Activated naive CD4-positive, alpha-beta T cell treated with anti-CD3 and anti-CD28 coated beads for 36 hours (primary cell): ENCODE data around the gene IL1RL2. TPM values are rescaled to one million over a fixed set of nuclear protein-coding genes. Genes with fewer than 3 reads are reported as not detected.

Experiments
- CTCF ChIA-PET: fragments of 350-600 bp; sonication (Branson Sonifier 250); formaldehyde crosslinking; loops from one replicate; lab custom pipeline; 2021; ENCODE audit warnings: antibody characterized with exemption; lab: Charles Lee
- DNase-seq: peaks from one replicate; pipeline ENCODE4 v3.0.0-alpha.2; 2020
- H3K27ac Mint-ChIP-seq: one replicate; pipeline ENCODE4 v1.8.0; 2021; ENCODE audit warnings: mild to moderate bottlenecking, mixed read lengths
- H3K27me3 Mint-ChIP-seq: one replicate; pipeline ENCODE4 v1.8.0; 2021; ENCODE audit warnings: low read depth, mixed read lengths
- H3K36me3 Mint-ChIP-seq: one replicate; pipeline ENCODE4 v1.8.0; 2021; ENCODE audit warnings: low read depth, mixed read lengths
- H3K4me1 Mint-ChIP-seq: one replicate; pipeline ENCODE4 v1.8.0; 2021; ENCODE audit warnings: low read depth, mixed read lengths
- H3K4me3 Mint-ChIP-seq: one replicate; pipeline ENCODE4 v1.8.0; 2021; ENCODE audit warnings: mild to moderate bottlenecking, moderate library complexity, mixed read lengths
- H3K9me3 Mint-ChIP-seq: one replicate; pipeline ENCODE4 v1.8.0; 2021; ENCODE audit warnings: mixed read lengths
- intact Hi-C: fragments of 100-400 bp; cut with micrococcal nuclease; formaldehyde crosslinking; loops from one replicate; pipeline ENCODE4 v1.15.1; 2023
- total RNA-seq, 2 experiments: library from RNA; stranded (reverse); gene quantifications; one replicate each; pipeline ENCODE4 v1.2.3, GENCODE V29; 2021

The IL1RL2 gene
- total RNA-seq, 2 experiments from 2014 or later = 0.30 to 0.91 TPM

DNA sequence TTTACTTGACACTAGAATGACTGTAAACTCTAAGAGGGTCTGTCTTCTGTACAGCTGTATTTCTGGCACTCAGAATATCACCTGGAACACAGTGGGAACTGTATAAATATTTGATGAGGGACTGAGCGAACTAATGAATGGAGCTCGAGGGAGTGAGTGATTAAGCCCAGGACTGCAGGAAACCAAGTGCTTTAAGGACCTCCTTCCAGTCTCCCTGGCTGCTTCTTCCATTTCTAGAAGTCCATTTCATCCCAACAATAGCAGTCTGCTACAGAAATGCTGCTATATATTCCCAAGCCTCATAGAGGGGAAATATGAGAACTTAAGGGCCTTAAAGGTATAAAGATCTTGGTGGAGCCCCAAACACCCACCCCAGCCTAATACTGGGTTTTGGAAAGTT lies 2.8 kb upstream of the IL1RL2 start:
- Mint-ChIP-seq H3K27me3 (peaks cover 17% of the 10 kb centered on the region), H3K36me3 (peaks cover 4% of the 10 kb centered on the region), H3K27ac (no peak overlapping the region), H3K4me1 (peaks cover 21% of the 10 kb centered on the region), H3K9me3 (no peaks in the 10 kb centered on the region), H3K4me3 (no peak overlapping the region)
- intact Hi-C loops = loop anchor here (2.0 kb wide), 1 partner anchor 259 kb away; no protein-coding TSS in a partner anchor
- CTCF ChIA-PET = interaction anchor here (1.4 to 1.9 kb wide), 3 partner anchors 57 to 178 kb away, joined by 3 to 7 read pairs (median 6); no protein-coding TSS in a partner anchor
- no peak for DNase-seq

DNA sequence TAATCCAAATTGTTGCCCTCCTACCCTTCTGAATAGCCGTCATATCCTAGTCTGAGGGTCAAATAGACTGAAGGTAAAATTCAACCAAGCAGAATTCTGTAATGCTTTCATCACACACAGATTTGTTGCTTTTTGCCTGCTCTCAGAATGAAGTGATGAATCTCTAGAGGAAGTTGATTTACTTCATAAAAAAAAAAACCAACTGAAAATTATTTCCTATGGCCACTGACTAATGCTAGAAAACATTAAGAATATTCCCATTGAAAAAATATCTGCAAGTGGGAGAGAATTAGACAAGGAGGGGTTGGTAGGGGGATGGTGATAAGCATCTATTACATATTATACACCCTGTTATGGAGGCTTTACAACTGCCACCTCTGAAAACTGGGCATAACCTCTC lies 2.3 kb upstream of the IL1RL2 start:
- no peak overlapping the region for H3K4me3 Mint-ChIP-seq
- H3K9me3 Mint-ChIP-seq = no peaks in the 10 kb centered on the region
- peaks cover 17% of the 10 kb centered on the region for H3K27me3 Mint-ChIP-seq
- DNase-seq = no peak
- no peak overlapping the region for H3K27ac Mint-ChIP-seq
- intact Hi-C loops = loop anchor here (2.0 kb wide), 1 partner anchor 258 kb away; no protein-coding TSS in a partner anchor
- peaks cover 4% of the 10 kb centered on the region for H3K36me3 Mint-ChIP-seq
- CTCF ChIA-PET = interaction anchor here (0.6 to 1.9 kb wide), 6 partner anchors 18 to 158 kb away, joined by 3 to 7 read pairs (median 4); no protein-coding TSS in a partner anchor
- peaks cover 21% of the 10 kb centered on the region for H3K4me1 Mint-ChIP-seq

DNA sequence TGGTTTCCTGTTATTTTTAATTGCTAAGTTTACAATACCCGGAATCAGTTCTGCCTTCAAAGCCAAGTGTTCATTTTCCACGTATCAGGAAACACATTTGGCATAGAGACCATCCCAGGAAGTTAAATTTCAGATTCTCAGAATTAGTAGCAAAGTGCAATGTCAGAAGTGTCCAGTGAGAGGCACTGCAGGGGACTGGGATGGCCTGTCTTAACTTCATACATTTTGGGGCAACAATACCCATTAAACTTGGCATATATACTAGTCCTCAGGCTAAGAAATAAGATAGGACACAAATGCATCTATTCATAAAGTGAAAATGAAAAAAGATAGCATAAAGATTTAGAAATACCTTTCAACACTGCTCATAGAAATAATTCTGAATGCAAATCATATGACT lies 1.5 kb upstream of the IL1RL2 start:
- CTCF ChIA-PET = interaction anchor here (0.6 to 3.2 kb wide), 8 partner anchors 19 to 165 kb away, joined by 3 to 23 read pairs (median 4); no protein-coding TSS in a partner anchor
- Mint-ChIP-seq H3K36me3 (peaks cover 4% of the 10 kb centered on the region), H3K27ac (no peak overlapping the region), H3K9me3 (no peaks in the 10 kb centered on the region), H3K4me1 (peaks cover 21% of the 10 kb centered on the region), H3K4me3 (no peak overlapping the region), H3K27me3 (peaks cover 19% of the 10 kb centered on the region)
- DNase-seq = peak; percentile 52
- intact Hi-C loops = loop anchor here (1.0 to 2.0 kb wide), 2 partner anchors 55 to 257 kb away; no protein-coding TSS in a partner anchor

DNA sequence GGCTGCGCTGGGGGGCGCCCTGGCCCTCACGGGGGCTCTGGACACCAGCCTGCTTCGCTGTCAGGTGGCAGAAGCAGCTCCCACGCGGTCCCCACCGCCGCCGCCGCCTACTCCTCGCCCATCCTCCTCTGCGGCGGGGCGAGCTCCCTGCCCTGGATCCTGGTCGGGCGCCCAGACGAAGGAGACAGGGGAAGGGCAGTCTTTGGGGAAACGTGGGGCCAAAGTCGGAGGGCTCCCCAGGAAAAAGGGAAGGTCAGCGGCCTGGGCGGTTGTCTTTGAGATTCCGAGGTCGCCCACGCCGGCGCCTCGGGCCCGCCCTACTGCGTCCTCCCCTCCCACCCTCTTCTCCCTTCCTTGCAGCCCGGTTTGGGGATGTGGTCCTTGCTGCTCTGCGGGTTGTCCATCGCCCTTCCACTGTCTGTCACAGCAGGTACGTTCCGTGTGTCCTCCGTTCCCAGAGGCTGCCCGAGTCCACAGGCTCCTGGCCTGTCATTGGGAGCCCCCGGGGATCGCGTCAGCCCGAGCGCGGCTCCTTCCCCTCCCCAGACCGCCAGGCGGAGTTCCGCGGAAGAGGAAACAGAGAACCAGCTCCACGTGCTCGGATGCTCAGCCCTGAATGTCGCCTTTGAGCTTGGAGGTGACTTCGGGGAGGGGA lies 800 bp downstream of the IL1RL2 start:
- intact Hi-C loops = no loop called here
- peak; percentile 67 for DNase-seq
- peaks cover 21% of the 10 kb centered on the region for H3K4me1 Mint-ChIP-seq
- peak overlapping the region; percentile 57 for H3K27ac Mint-ChIP-seq
- peaks cover 28% of the 10 kb centered on the region for H3K27me3 Mint-ChIP-seq
- peak overlapping the region; percentile 70 for H3K4me3 Mint-ChIP-seq
- CTCF ChIA-PET = interaction anchor here (0.6 to 3.2 kb wide), 5 partner anchors 21 to 303 kb away, joined by 3 to 23 read pairs (median 4); no protein-coding TSS in a partner anchor
- H3K9me3 Mint-ChIP-seq = no peaks in the 10 kb centered on the region
- H3K36me3 Mint-ChIP-seq = peaks cover 4% of the 10 kb centered on the region

DNA sequence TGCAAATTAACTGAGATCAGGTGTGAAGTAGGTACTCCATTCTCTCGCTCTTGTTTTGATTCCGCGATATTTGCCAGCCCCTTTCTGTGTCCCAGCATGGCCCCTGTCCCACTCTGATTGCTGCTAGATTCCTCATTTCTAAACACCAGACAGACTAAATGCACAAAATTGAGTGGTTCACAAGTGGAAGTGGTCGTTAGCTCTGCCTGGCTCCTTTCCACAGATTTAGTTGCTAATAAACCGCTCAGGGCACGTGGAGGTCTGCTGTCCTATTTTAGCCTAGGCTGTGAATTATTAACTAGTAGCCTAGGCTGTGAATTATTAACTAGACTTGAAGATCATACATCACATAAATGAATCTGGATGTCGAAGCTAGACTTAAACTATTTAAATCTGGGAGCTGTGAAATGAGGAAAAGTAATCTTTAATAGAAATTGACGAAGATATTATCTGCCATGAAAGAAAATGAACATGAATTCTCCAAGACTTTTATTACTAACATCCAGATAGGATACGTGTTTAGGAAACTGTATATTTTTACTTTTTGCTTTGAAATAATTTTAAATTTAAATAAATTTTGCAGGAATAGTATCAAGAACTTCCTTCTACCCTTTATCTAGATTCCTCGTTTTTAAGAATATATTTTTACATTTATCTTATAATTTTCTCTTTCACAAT lies 3.7 kb downstream of the IL1RL2 start:
- Mint-ChIP-seq H3K4me3 (no peak overlapping the region), H3K27me3 (peaks cover 37% of the 10 kb centered on the region), H3K27ac (no peak overlapping the region), H3K4me1 (peaks cover 18% of the 10 kb centered on the region), H3K9me3 (no peaks in the 10 kb centered on the region), H3K36me3 (peaks cover 4% of the 10 kb centered on the region)
- CTCF ChIA-PET = no interaction called here
- no peak for DNase-seq
- intact Hi-C loops = no loop called here

DNA sequence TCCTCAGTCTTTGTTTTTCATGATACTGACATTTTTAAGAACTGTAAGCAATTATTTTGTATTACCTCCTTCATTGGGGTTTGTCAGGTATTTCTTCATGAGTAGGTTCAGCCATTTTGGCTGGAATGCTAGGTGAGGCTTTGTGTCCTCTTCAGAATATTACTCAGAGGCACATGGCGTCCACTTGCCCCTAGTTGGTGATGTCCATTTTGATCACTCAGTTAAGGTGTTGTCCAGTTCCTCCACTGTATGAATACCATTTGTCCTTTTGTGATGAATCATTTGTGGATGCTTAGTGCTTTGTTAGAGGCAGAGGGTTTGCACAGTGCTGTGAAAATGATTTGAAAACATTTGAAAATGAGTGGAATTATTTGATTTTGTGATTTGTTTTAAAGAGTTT lies 4.7 kb downstream of the IL1RL2 start:
- no peak overlapping the region for H3K4me3 Mint-ChIP-seq
- no peak for DNase-seq
- H3K9me3 Mint-ChIP-seq = no peaks in the 10 kb centered on the region
- H3K4me1 Mint-ChIP-seq = peaks cover 14% of the 10 kb centered on the region
- no peak overlapping the region for H3K27ac Mint-ChIP-seq
- intact Hi-C loops = no loop called here
- peaks cover 33% of the 10 kb centered on the region for H3K27me3 Mint-ChIP-seq
- CTCF ChIA-PET = no interaction called here
- H3K36me3 Mint-ChIP-seq = peaks cover 4% of the 10 kb centered on the region

DNA sequence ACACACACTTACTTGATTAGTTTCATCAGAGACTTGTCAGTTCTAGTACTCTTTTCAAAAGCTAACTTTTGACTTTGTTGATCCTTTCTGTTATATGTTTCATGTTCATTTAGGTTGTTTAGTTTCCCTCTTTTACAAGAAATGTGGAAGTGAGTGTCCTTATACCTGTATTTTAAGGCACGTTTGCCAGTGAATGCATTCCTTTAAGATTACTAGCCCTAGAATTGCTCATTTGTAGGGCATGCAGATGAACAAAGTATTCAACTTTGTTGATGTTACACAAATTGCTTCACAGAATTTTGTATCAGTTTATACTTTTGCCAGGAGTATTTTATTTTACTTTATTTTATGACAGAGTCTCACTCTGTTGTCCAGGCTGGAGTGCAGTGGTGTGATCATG lies 6.3 kb downstream of the IL1RL2 start:
- Mint-ChIP-seq H3K27ac (no peak overlapping the region), H3K4me3 (no peak overlapping the region), H3K4me1 (peaks cover 4% of the 10 kb centered on the region), H3K9me3 (no peaks in the 10 kb centered on the region), H3K27me3 (peaks cover 29% of the 10 kb centered on the region), H3K36me3 (peaks cover 1% of the 10 kb centered on the region)
- DNase-seq = no peak
- intact Hi-C loops = no loop called here
- CTCF ChIA-PET = no interaction called here

DNA sequence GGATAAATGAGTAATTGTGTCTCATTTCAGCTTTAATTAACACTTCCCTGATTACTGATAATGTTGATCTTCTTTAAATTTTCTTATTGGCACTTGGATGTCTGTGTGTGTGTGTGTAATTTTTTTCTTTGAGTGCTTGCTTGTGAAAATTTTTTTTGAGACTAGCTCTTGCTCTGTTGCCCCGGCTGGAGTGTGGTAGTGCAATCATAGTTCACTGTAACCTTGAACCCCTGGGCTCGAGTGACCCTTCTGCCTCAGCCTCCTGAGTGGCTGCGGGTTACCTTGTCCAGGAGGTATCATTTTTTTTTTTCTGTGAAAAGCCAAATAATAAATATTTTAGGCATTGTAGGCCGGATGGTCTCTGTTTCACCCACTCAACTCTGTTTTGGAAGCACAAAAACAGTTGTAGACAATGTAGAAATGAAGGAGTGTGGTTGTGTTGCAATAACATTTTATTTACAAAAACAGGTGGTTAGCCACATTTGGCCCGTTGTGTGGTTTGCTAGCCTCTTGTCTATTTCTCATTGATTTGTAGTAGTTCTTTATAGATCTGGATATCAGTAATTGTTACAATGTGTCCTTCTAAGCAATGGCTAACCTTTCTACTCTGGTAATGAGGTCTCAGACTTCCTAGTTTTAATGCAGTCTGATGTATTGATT lies 7.9 kb downstream of the IL1RL2 start:
- H3K36me3 Mint-ChIP-seq = no peaks in the 10 kb centered on the region
- no peaks in the 10 kb centered on the region for H3K4me1 Mint-ChIP-seq
- H3K27me3 Mint-ChIP-seq = peaks cover 27% of the 10 kb centered on the region
- no peak overlapping the region for H3K4me3 Mint-ChIP-seq
- no peak overlapping the region for H3K27ac Mint-ChIP-seq
- intact Hi-C loops = no loop called here
- CTCF ChIA-PET = interaction anchor here (0.6 kb wide), 1 partner anchor 311 kb away, joined by 3 read pairs; no protein-coding TSS in a partner anchor
- H3K9me3 Mint-ChIP-seq = no peaks in the 10 kb centered on the region
- DNase-seq = no peak

DNA sequence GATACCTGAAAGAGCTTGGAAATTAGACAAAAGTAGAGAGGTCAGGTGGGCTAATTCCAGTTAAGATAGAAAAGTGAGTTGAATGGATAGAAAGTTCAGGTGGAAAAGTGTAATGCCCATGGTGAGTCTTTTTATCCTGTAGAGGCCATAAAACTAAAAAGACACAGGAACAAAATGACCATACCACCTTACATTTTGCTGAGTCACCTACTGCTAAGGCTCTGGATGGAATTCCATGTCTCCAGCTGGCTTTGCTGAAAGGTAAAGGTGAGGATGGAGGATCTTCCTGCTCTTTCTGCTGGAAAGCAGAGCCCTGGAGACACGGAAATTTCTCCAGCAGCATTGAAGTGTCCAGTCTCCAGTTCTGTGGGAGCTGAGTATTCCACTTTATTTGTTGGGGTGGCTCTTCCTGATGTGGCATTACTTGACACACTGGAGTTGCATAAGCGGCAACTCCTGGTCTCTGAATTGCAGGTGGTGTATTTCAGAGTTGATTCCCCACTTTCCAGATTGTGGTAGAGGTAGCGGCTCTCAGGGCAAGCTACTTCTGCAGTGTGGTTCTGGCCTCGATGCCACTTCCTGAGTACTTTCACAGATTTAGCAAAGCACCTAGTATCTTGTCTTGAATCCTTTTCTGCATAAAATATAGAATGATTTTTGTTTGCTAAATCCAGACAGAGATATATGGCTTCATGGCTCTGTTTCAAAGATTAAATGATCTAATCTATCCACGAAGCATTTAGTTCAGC lies 10.7 kb downstream of the IL1RL2 start:
- intact Hi-C loops = no loop called here
- H3K9me3 Mint-ChIP-seq = no peaks in the 10 kb centered on the region
- H3K27ac Mint-ChIP-seq = no peak overlapping the region
- no peak overlapping the region for H3K4me3 Mint-ChIP-seq
- no peaks in the 10 kb centered on the region for H3K4me1 Mint-ChIP-seq
- no peak for DNase-seq
- CTCF ChIA-PET = interaction anchor here (1.1 to 3.1 kb wide), 2 partner anchors 28 to 43 kb away, joined by 3 to 12 read pairs; no protein-coding TSS in a partner anchor
- H3K36me3 Mint-ChIP-seq = no peaks in the 10 kb centered on the region
- peaks cover 20% of the 10 kb centered on the region for H3K27me3 Mint-ChIP-seq

DNA sequence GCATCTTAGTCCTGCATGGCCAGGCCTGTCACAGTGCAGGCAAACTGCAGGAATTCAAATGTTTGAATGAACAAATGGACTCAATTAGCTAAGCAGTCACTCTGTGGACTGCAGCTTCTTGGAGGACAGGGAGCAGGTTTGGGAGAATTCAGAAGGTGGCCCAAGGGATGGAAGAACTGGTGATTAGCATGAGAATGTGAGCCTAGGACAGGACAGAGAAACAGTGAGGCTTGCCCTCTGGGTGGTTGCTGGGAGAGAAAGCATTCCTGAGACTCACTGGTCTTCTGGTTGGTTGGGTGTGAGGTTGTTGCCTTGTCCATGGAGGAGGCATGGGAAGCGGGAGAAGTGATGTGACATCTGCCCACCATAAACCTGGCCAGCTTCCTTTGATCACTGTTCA lies 13.7 kb downstream of the IL1RL2 start:
- Mint-ChIP-seq H3K4me3 (no peak overlapping the region), H3K4me1 (no peaks in the 10 kb centered on the region), H3K36me3 (peaks cover 4% of the 10 kb centered on the region), H3K27ac (no peak overlapping the region), H3K9me3 (peaks cover 9% of the 10 kb centered on the region), H3K27me3 (peaks cover 13% of the 10 kb centered on the region)
- intact Hi-C loops = no loop called here
- no peak for DNase-seq
- CTCF ChIA-PET = interaction anchor here (1.6 kb wide), 1 partner anchor 9 kb away, joined by 5 read pairs; no protein-coding TSS in a partner anchor

DNA sequence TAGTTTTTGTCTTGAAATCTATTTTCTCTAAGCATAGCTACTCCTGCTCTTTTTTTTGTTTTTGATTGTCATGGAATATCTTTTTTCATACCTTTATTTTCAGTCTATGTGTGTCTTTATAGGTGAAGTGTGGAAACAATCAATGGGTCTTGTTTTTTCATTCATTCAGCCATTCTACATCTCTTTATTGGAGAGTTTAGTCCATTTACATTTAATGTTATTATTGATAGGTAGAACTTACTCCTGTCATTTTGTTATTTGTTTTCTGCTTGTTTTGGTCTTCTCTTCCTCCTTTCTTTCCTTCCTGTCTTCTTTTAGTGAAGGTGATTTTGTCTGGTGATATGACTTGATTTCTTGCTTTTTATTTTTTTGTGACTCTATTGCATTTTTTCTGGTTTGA lies 17.8 kb downstream of the IL1RL2 start:
- H3K9me3 Mint-ChIP-seq = peaks cover 11% of the 10 kb centered on the region
- CTCF ChIA-PET = no interaction called here

More for the DNA sequence above, 17.8 kb downstream of the IL1RL2 start:
- H3K36me3 Mint-ChIP-seq = peaks cover 6% of the 10 kb centered on the region
- H3K4me1 Mint-ChIP-seq = no peaks in the 10 kb centered on the region
- H3K27me3 Mint-ChIP-seq = peaks cover 8% of the 10 kb centered on the region
- no peak overlapping the region for H3K27ac Mint-ChIP-seq
- intact Hi-C loops = no loop called here
- no peak for DNase-seq
- H3K4me3 Mint-ChIP-seq = no peak overlapping the region
